Suprapubic skin (tissue), 4 donors: ENCODE results near the gene PHKG1.

Source experiments
- POLR2A ChIP-seq, 2 donors: fragments of 450-650 bp; IDR thresholded peaks; one replicate each; pipeline ENCODE4 v1.6.1; 2017; ENCODE audit warnings: antibody characterized with exemption in 2 of 2, mild to moderate bottlenecking in 2 of 2, moderate library complexity in 2 of 2
- POLR2AphosphoS5 ChIP-seq, 3 donors: sonication (generic); formaldehyde crosslinking; IDR thresholded peaks; one replicate each; pipeline ENCODE4 v1.6.1; 2017; ENCODE audit warnings: antibody characterized with exemption in 3 of 3
- TF ChIP-seq, protein P1 (sequence below), 2 donors: fragments of 200-600 bp in 1 of 2; fragments of 450-650 bp in 1 of 2; sonication (generic) in 1 of 2; IDR thresholded peaks; one replicate each; pipeline ENCODE4 v1.5.1; 2016 to 2019; ENCODE audit warnings: antibody characterized with exemption in 2 of 2, mild to moderate bottlenecking in 1 of 2, moderate library complexity in 1 of 2

DNA sequence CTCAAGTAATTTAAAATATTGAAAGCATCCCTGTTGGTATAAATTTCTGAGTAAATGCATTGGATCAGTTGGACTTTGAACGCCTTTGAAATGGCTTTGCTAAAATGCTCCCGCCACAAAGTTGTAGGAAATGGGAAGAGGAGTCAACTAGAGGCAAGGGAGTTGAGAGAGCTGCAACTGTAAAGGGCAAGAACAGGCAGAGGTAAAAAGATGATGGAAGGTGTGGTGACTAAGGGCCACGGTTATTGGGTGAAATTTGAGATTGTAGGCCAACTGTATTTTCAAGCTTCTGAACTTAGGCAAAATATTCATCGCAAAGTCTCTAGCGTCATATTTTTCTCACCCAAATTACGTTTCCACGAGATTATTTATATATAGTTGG is 29.3 kb downstream of the PHKG1 start:
- TF ChIP-seq POLR2AphosphoS5 (IDR thresholded peaks at IDR 0.05) = no peak
- TF ChIP-seq POLR2A (IDR thresholded peaks at IDR 0.05) = no peak
- TF ChIP-seq, protein P1, sequence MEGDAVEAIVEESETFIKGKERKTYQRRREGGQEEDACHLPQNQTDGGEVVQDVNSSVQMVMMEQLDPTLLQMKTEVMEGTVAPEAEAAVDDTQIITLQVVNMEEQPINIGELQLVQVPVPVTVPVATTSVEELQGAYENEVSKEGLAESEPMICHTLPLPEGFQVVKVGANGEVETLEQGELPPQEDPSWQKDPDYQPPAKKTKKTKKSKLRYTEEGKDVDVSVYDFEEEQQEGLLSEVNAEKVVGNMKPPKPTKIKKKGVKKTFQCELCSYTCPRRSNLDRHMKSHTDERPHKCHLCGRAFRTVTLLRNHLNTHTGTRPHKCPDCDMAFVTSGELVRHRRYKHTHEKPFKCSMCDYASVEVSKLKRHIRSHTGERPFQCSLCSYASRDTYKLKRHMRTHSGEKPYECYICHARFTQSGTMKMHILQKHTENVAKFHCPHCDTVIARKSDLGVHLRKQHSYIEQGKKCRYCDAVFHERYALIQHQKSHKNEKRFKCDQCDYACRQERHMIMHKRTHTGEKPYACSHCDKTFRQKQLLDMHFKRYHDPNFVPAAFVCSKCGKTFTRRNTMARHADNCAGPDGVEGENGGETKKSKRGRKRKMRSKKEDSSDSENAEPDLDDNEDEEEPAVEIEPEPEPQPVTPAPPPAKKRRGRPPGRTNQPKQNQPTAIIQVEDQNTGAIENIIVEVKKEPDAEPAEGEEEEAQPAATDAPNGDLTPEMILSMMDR (IDR thresholded peaks at IDR 0.05) = no peak
